Jurkat, Clone E6-1 (cell line): ENCODE measurements around the gene MYOM3.
"Not testable (repeated sequence)": the region's sequence is repeated elsewhere in the genome, so short reads cannot be mapped to it uniquely, and the experiment has no call there.

Source experiments
- DNase-seq: peaks from one replicate; pipeline ENCODE4 v3.0.0-alpha.2; 2011; ENCODE audit warnings: low read depth, low spot score
- H3K4me3 ChIP-seq: 2 replicates; pipeline ENCODE4 v1.5.1; 2011; ENCODE audit warnings: mild to moderate bottlenecking, low read length, control low read depth, moderate library complexity

The MYOM3 gene

DNA sequence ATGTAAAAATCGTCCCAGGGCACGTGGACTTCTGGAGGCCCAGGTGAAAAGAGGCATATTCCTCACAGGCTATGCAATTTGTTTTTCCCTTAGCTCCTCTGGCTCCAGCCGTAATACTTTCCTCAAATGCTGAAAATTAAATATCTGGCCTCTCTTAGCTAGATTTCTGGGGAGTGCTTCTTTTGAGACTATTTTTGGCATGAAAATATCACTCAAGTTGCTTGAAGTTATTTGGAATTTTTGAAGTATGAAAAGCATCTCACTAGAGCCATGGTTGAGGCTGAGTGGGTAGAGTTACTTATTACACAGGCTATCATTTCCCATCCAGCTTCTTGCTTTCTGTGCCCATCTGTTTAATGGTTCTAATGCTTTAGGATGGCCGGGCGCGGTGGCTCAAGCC is 59.7 kb downstream of the MYOM3 start:
- no peak overlapping the region for H3K4me3 ChIP-seq
- DNase-seq, result no peak

DNA sequence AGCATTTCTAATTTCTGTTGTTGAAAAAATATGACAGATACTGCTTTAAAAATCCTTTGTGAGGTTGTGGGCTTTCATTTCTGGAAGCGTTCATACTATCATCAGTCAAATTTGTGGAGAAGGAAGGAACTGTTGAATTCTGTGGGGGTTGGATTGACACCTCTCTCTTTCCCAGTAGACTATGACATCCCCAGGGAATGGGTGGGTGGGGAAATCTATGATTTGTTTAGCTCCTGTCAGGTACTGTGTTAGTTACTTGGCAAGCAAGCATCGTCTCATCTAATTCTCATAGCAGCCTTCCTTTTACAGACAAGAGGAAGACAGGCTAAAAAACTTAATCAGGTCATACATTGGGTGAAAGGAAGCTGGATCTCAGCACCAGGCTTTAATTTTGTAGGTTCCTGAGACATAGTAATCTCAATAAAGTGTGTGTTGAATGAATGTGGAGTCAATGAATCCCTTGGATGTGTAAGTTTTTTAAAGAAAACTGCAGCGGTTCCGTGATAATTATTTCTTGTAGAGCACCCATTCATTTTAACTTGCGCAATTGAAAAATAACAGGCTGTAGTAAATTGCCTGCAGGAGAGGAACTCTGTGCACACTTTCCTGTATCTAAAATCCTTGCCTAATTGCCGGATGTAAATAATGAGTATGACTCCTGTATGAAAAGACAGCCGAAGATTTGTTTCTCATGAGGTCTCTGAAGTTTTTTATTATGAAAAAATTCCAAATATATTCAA is 60.6 kb downstream of the MYOM3 start:
- H3K4me3 ChIP-seq, result no peak overlapping the region
- DNase-seq, result no peak

DNA sequence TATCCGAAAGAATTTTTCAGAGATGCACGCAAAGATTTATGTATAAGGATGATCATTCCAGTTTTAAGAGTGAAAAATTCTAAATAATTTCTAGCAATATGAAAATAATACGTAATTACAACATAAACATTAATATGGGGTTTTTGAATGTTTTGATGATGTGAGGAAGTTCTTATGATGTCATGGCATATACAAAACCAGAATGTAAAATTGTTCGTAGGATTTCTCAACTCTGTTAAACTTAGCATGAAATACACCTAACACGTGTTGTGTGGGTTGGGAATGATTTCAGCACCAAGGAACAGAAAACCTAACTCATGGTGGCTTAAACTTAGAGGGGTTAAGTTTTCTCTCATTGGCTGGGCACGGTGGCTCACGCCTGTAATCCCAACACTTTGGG is 62.2 kb downstream of the MYOM3 start:
- DNase-seq, result no peak
- H3K4me3 ChIP-seq, result no peak overlapping the region

DNA sequence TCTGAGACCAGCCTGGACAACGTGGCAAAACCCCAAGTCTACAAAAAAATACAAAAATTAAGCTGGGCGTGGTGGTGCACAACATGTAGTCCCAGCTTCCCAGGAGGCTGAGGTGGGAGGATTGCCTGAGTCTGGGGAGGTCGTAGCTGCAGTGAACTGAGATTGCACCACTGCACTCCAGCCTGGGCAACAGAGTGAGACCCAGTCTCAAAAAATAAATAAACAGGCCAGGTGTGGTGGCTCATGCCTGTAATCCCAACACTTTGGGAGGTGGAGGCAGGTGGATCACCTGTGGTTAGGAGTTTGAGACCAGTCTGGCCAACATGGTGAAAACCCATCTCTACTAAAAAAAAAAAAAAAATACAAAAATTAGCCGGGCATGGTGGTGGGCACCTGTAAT is 63.0 kb downstream of the MYOM3 start:
- not testable (repeated sequence) for DNase-seq

DNA sequence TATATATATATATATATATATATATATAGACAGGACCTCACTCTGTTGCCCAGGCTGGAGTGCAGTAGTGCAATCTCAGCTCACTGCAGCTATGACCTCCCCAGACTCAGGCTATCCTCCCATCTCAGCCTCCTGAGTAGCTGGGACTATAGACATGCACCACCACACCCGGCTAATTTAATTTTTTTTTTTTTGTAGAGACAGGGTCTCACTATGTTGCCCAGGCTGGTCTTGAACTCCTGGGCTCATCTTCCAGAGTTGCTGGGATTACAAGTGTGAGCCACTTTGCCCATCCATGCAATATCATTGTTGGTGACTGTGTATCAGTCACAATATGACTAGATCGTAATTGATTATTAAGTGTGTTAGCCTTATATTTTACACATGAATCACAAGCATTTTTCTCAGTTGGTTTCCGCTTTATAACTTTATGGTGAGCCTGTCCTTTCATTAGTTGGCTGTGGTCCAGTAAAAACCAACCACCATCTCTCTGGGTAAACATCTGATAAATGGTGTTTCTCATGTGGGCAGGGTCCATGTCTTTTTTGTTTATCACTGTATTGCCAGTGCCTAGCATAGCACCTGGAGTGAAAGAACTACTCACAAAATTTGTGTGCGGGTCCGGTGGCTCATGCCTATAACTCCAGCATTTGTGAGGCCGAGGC is 63.6 kb downstream of the MYOM3 start:
- no peak overlapping the region for H3K4me3 ChIP-seq
- no peak for DNase-seq

More for the DNA sequence above, 63.0 kb downstream of the MYOM3 start:
- not testable (repeated sequence) for H3K4me3 ChIP-seq

DNA sequence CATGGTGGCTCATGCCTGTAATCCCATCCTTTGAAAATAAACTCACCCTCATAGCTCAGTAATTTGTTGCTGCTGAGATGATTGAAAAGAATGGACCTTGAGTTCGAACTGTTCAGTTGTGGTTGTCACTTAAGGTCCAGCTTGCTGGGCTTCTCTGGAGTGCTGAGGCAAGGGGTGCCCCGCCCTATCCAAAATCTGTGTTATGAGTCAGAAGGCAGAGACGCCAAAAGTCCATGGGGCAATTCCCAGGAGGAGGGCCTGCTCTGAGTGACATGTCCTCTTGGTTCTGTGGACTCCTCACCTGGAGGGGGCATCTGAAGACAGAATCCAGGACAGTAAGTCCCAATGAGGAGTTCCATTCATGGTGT is 64.8 kb downstream of the MYOM3 start:
- DNase-seq, result no peak
- H3K4me3 ChIP-seq, result no peak overlapping the region

DNA sequence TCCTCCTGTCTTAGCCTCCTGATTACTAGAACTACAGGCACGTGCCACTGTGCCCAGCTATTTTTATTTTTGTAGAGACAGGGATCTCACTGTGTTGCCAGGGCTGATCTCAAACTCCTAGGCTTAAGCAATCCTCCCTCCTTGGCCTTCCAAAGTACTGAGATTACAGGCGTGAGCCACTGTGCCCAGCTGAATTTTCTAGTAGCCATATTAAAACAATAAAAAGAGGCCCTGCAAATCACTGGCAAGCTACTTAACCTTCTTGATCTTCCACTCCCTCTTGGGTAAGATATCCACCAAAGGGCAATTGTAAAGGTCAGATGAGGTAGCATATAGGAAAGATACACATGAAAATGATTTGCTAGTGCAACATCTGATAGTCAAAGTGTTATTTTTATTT is 66.2 kb downstream of the MYOM3 start:
- DNase-seq, result no peak
- no peak overlapping the region for H3K4me3 ChIP-seq

DNA sequence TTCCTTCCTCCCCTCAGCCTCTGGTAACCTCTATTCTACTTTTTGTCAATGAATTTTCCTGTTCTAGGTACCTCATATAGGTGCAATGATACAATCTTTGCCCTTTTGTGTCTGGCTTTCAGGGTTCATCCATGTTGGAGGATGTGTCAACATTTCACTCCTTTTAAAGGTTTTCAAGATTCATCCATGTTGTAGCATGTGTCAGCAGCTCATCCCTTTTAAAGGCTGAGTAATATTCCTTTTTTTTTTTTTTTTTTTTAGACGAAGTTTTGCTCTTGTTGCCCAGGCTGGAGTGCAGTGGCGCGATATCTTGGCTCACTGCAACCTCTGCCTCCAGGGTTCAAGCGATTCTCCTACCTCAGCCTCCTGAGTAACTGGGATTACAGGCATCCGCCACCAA is 67.3 kb downstream of the MYOM3 start:
- DNase-seq, H3K4me3 ChIP-seq: not testable (repeated sequence)

DNA sequence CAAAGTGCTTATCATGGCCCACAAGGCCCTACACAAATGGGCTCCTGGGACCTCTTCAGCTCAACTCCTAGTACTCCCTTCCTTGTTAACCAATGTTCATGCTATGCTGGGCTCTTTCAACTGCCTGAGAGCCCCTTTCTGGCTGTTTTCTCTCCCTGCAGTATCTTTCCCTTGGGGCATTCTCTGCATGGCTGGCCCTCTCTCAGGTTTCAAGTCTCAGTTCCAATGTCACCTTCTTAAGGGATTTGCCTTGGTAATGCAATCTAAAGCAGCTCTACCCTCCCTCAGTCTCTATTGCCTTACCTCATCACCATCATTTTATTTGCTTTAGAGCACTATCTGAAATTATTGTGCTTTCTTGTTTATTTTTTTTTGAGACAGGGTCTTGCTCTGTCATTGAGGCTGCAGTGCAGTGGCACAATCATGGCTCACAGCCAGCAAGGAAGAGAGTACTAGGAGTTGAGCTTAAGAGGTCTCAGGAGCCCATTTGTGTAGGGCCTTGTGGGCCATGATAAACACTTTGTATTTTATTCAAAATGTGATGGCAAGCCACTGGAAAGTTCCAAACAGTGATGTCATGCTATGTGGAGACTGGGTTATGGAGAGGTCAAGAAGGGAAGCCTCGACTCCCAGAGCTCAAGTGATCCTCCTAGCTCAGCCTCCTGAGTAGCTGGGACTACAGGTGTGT is 68.4 kb downstream of the MYOM3 start:
- no peak overlapping the region for H3K4me3 ChIP-seq
- no peak for DNase-seq

DNA sequence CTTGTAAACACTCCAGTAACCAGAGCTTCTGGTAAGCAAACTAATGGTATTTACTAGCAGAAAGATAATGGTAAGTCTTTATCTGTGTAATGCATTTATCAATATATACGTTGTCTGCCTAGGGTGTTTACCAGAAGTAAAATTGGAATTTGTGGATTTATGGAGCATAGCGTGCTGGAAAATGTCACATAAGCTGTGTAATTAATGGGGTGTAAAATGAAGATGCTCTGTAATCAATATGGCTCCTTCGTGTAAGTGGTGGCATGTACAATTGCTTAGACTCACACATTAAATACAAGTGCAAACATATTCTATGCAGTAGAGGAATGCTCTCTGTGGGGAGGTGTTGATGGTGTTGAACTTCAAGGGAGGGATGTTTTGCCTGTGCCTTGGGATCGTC is 69.6 kb downstream of the MYOM3 start:
- no peak for DNase-seq
- no peak overlapping the region for H3K4me3 ChIP-seq

DNA sequence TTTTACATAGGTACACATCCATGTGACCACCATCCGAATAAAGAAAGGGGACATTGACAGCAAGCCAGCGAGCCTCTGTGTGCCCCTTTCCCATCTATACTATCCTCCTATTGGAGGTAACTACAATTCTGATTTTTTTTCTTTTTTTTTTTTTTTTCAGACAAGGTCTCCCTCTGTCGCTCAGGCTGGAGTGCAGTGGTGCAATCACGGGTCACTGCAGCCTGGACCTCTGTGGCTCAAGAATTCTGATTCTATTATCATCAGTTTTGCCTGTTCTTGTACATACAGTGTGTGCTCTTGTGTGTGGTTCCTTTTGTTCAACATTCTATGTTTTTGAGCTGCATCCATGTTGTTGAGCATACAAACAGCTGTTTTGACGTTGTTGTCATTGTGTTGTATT is 75.8 kb downstream of the MYOM3 start:
- DNase-seq, result no peak
- H3K4me3 ChIP-seq, result no peak overlapping the region

DNA sequence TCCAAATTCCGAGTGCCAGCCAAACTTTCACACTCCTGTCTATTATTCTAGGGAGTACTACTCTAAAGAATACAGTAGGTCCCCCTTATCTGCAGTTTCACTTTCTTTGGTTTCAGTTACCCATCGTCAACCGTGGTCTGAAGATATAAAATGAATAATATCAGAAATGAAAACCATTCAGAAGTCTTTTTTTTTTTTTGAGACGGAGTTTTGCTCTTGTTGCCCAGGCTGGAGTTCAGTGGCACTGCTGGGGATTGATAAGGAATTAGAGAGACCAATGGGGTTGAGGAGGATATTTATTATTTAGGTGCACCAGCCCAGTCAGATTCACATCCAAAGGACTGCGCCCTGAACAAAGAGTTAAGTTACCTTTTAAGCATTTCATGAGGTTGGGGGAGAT is 79.0 kb downstream of the MYOM3 start:
- DNase-seq, result no peak
- H3K4me3 ChIP-seq, result no peak overlapping the region

DNA sequence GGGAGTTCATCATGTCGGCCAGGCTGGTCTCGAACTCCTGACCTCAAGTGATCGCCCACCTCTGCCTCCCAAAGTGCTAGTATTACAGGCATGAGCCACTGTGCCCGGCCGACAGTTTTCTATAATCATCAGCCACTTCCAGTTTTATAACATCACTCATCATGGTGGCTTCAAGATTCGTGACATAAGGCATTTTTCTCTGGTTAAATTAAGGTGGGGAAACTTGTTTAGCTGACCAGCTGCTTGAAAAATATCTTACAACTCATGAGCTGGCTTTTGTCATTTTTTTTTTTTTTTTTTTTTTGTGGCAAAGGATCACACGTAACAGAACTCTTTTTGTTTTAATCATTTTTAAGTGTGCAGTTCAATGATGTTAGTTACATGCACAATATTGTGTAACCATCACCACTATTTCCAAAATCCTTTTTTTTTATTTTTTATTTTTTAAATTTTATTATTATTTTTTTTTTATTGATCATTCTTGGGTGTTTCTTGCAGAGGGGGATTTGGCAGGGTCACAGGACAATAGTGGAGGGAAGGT is 80.9 kb downstream of the MYOM3 start:
- H3K4me3 ChIP-seq, DNase-seq: not testable (repeated sequence)

DNA sequence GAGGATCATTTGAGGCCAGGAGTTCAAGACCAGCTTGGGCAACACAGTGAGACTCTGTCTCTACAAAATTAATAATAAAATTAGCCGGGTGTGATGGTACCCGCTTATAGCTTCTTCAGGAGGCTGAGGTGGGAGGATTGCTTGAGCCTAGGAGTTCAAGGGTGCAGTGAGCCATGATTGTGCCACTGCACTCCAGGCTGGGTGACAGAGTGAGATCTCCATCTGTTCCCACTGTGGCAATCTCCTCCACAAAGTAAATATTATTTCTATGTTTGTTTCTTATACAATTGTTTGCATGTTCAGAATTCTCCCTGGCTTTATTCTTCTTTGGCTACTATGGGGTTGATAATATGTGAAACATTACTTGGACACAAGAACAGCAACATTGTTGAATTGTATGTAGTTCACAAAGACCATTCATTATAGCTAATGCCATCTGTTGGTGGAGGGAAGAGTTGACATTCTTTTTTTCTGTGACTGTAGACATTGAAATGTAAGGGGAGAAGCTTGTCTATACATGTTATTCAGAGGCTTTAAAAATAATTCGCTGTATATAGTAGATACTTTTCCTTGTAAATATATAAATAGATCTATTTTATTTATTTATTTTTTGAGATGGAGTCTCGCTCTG is 84.0 kb downstream of the MYOM3 start:
- peak; percentile 28 for DNase-seq
- no peak overlapping the region for H3K4me3 ChIP-seq

DNA sequence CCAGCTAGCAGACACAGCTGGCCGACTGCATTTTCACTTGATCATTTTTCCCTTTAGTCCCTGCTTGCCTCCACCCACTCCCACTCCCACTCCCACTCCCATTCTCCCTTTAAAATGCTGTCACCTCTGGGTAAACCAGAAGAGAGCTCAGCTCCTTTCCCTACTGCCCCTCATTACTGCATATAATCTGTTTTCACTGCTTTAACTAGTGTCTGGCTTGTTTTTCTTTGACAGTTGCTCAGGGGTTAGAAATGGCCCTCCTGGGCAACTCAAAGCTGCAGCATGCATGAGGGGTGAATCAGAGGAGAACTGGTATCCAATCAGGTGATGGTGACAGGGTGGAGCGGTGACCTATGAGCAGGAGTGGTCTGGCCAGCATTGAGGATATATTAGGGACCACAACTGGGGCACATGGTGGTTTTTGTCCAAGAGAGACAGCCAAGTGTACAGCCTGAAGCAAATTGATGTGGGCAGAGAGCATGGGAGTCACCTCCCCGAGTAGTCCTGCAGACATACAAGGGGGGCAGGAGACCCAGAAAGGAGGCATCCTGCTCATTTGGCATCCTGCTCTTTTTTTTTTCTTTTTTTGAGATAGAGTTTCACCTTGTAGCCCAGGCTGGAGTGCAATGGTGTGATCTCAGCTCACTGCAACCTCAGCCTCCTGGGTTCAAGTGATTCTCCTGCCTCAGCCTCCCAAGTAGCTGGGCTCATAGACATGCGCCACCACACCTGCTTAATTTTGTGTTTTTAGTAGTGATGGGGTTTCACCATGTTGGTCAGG is 89.2 kb downstream of the MYOM3 start:
- no peak overlapping the region for H3K4me3 ChIP-seq
- no peak for DNase-seq

DNA sequence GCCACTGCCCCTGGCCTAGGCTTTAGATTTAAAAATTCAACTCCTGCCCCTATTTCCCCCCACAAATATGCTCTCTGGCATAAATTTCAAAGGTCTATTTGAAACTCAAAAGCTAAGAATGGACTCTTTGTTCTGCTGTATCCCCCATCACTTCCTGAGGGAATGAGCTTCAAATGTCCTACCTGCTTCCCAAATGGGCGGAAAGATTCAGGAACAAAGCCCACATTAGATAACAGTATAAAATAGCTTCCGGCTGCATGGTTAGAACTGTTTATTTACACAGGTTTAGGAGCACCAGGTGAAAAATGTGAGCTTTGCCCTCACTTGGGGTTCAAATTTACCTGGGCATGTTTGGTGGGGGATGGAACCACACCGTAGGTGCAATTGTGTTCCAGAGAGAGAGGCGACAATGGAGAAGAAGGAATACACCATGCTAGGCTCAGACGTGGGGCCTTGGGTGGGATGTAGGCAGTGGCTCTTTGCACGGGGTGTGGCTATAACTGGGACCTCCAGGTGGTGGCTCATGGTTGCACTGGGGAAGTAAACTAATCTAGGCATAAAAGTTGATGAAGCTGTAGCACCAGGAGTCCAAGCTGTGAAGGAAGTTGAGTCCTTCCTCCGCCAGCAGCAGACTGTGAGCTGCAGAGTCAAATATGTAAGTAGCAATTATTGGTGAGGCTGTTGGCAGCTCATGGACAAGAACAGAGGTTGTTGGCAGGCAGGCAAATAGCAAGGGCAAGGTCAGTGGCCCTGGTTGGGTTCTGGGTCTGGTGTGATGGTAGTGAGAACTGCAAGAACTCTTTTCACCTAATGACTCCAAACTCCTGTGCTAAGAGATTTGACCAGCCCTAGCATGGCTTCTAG is 90.3 kb downstream of the MYOM3 start:
- H3K4me3 ChIP-seq, result no peak overlapping the region
- no peak for DNase-seq

DNA sequence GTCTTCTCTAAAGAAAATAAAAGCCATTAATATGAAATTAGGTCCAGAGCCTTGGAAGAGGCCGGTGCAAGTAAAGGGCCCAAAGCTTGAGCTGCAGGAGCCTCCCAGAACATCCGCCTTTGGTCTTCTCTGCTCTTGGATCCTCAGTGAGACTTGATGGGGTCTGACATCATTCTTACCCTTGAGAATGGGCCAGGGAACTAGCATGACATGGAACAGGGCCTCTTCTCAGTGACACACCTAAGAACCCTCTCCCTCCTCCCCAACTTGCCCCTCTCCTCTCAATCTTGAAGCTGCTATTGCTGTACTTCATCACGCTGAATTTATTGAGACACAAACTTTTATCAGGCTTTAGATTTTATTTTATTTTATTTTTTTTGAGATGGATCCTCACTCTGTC is 91.5 kb downstream of the MYOM3 start:
- H3K4me3 ChIP-seq, result no peak overlapping the region
- DNase-seq, result no peak

DNA sequence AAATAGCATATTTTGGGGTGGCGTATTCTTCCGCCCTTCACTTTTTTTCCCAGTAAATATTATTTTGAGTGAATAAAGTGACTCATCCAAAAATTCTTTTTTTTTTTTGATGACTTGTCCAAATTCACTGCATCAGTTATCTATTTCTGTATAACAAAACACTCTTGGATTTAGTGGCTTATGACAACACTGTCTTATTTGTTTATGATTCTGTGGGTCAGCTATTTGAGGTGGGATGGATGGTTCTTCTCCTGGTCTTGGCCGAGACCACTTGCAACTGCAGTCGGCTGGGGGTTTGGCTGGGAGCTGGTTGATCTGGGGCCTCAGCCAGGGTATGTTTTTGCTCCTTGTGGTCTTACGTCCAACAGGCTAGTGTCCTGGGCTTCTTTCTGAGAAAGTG is 91.9 kb downstream of the MYOM3 start:
- DNase-seq, result no peak
- H3K4me3 ChIP-seq, result no peak overlapping the region
